Articular chondrocyte of knee joint (primary cell): ENCODE data around the gene KAT2B. TPM values are rescaled to one million over a fixed set of nuclear protein-coding genes. Genes with fewer than 3 reads are reported as not detected.

Experiments used
- small RNA-seq: library from RNA; depleted of rRNA; stranded (forward); fragments of <200 nt; gene quantifications from one replicate; pipeline ENCODE3, GENCODE V24; 2012
- total RNA-seq: library from RNA; depleted of rRNA; stranded (reverse); fragments of >200 nt; gene quantifications from 2 replicates; pipeline ENCODE4 v1.2.3, GENCODE V29; 2012

The KAT2B gene
- 14.8 and 16.8 TPM in 2 replicates for total RNA-seq

DNA sequence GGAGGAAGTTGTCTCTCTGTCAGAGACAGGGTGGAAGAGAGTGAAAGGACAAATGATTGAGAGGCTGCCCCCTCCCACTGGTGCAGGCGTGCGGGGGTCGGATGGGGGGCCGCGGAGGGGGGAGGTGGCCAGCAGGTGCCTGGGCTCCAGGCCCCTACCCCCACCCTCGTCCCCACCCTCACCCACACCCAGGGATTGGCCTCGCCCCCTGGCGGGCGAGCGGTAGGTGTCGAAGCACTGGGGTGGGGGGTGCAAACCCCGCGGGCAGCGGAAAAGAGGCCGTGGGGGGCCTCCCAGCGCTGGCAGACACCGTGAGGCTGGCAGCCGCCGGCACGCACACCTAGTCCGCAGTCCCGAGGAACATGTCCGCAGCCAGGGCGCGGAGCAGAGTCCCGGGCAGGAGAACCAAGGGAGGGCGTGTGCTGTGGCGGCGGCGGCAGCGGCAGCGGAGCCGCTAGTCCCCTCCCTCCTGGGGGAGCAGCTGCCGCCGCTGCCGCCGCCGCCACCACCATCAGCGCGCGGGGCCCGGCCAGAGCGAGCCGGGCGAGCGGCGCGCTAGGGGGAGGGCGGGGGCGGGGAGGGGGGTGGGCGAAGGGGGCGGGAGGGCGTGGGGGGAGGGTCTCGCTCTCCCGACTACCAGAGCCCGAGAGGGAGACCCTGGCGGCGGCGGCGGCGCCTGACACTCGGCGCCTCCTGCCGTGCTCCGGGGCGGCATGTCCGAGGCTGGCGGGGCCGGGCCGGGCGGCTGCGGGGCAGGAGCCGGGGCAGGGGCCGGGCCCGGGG, at the start of gene KAT2B:
TSS of gene KAT2B (plus strand) at position 682 of the 783 bp plus-strand sequence. CDS start at position 714, 32 bp downstream.

GRCh38 chr3:20012164-20012563, 28.1 kb upstream of the KAT2B start, which contains the start of gene PP2D1:
PP2D1 (minus strand) TSS chr3:20012264; CDS start chr3:20012072, 192 bp downstream.

GRCh38 chr3:20185679-20186599, 145.7 kb downstream of the KAT2B start, which contains the start of gene SGO1:
SGO1 (minus strand) TSS chr3:20186206; CDS start chr3:20184027, 2,179 bp downstream.

Small RNA genes within 50 kb of the gene (small RNA-seq; reads per million reads assigned to genes)
- gene MIR3135A: not detected
- gene RNU4-85P: not detected
- not detected for gene RPL39P18

Other genes with a start within 250 kb of the KAT2B start
- 0.54 and 4.2 TPM in 2 replicates for gene EFHB, start 106.2 kb upstream of the KAT2B start, total RNA-seq
- 73.4 and 74.4 TPM in 2 replicates for gene RAB5A, start 93.3 kb upstream of the KAT2B start, total RNA-seq
- not detected in 2 replicates for gene PP2D1, start 28.2 kb upstream of the KAT2B start, total RNA-seq
- gene SGO1, start 145.8 kb downstream of the KAT2B start, total RNA-seq: 4.2 and 5.4 TPM in 2 replicates